Testis (tissue), 2 donors: Measurements from ENCODE around the gene P2RY14.

Experiments
- CTCF ChIP-seq, 3 experiments: fragments of 450-650 bp in 2 of 3; fragments of 200-600 bp in 1 of 3; sonication (generic) in 1 of 3; IDR thresholded peaks; one replicate each; pipeline ENCODE4 v1.5.1; 2016 to 2019; ENCODE audit warnings: antibody characterized with exemption in 3 of 3, mild to moderate bottlenecking in 2 of 3, moderate library complexity in 1 of 3
- POLR2A ChIP-seq: fragments of 450-650 bp; IDR thresholded peaks from one replicate; pipeline ENCODE4 v1.6.1; 2017; ENCODE audit warnings: antibody characterized with exemption, mild to moderate bottlenecking, moderate library complexity

- no peak for TF ChIP-seq POLR2A
- TF ChIP-seq CTCF (IDR thresholded peaks at IDR 0.05) = no peak
Measured at GRCh38 chr3:151236736-151237135, 41.6 kb downstream of the P2RY14 start.
